Progenitor cell of endocrine pancreas (in vitro differentiated cells): Measurements from ENCODE around the gene RETNLB. TPM values are rescaled to one million over a fixed set of nuclear protein-coding genes. Genes with fewer than 3 reads are reported as not detected.

Experiments
- DNase-seq: peaks from one replicate; pipeline ENCODE4 v3.0.0; 2021; ENCODE audit warnings: low spot score; ENCODE audit not compliant: unreplicated experiment
- H3K27ac Mint-ChIP-seq: 2 replicates; pipeline ENCODE4 v1.8.0; 2021; ENCODE audit warnings: mild to moderate bottlenecking, moderate library complexity, mixed read lengths
- H3K27me3 Mint-ChIP-seq: 2 replicates; pipeline ENCODE4 v1.8.0; 2021; ENCODE audit warnings: mixed read lengths
- H3K36me3 Mint-ChIP-seq: 2 replicates; pipeline ENCODE4 v1.8.0; 2022; ENCODE audit warnings: mixed read lengths; ENCODE audit not compliant: insufficient read depth
- H3K4me1 Mint-ChIP-seq: 2 replicates; pipeline ENCODE4 v1.8.0; 2021; ENCODE audit warnings: low read depth, mixed read lengths
- H3K4me3 Mint-ChIP-seq: 2 replicates; pipeline ENCODE4 v1.8.0; 2021; ENCODE audit warnings: low read depth, mild to moderate bottlenecking, moderate library complexity, mixed read lengths
- H3K9me3 Mint-ChIP-seq: 2 replicates; pipeline ENCODE4 v1.8.0; 2021; ENCODE audit warnings: low read depth, mixed read lengths
- CTCF ChIP-seq: fragments of 200-600 bp; sonication (generic); IDR thresholded peaks from one replicate; pipeline ENCODE4 v1.5.0; 2021; ENCODE audit warnings: antibody characterized with exemption, mild to moderate bottlenecking; ENCODE audit not compliant: unreplicated experiment
- total RNA-seq: library from RNA; stranded (reverse); gene quantifications from 2 replicates; pipeline ENCODE4 v1.2.1, GENCODE V29; 2021

The RETNLB gene
- total RNA-seq, 1 donor from 2014 or later: not detected

GRCh38 chr3:108780235-108780634 is 23.0 kb upstream of the RETNLB start:
- Mint-ChIP-seq H3K9me3 (peaks cover 6% of the 10 kb centered on the region), H3K27ac (no peak overlapping the region), H3K4me1 (peaks cover 3% of the 10 kb centered on the region), H3K4me3 (no peak overlapping the region), H3K36me3 (peaks cover 2% of the 10 kb centered on the region), H3K27me3 (no peaks in the 10 kb centered on the region)
- no peak for TF ChIP-seq CTCF
- DNase-seq: no peak

- Mint-ChIP-seq H3K9me3 (no peaks in the 10 kb centered on the region), H3K36me3 (no peaks in the 10 kb centered on the region), H3K4me3 (no peak overlapping the region), H3K27ac (no peak overlapping the region), H3K4me1 (peaks cover 8% of the 10 kb centered on the region), H3K27me3 (no peaks in the 10 kb centered on the region)
- no peak for TF ChIP-seq CTCF
- no peak for DNase-seq
Measured at GRCh38 chr3:108779496-108779895, 22.3 kb upstream of the RETNLB start.

GRCh38 chr3:108775649-108776048 is 18.4 kb upstream of the RETNLB start:
- TF ChIP-seq CTCF: no peak
- H3K9me3 Mint-ChIP-seq: no peaks in the 10 kb centered on the region
- no peak overlapping the region for H3K27ac Mint-ChIP-seq
- no peak overlapping the region for H3K4me3 Mint-ChIP-seq
- peaks cover 20% of the 10 kb centered on the region for H3K4me1 Mint-ChIP-seq
- H3K36me3 Mint-ChIP-seq: no peaks in the 10 kb centered on the region
- H3K27me3 Mint-ChIP-seq: no peaks in the 10 kb centered on the region
- no peak for DNase-seq

- DNase-seq: no peak
- peaks cover 5% of the 10 kb centered on the region for H3K27me3 Mint-ChIP-seq
- H3K27ac Mint-ChIP-seq: no peak overlapping the region
- no peaks in the 10 kb centered on the region for H3K36me3 Mint-ChIP-seq
- no peaks in the 10 kb centered on the region for H3K9me3 Mint-ChIP-seq
- TF ChIP-seq CTCF: no peak
- H3K4me1 Mint-ChIP-seq: peaks cover 4% of the 10 kb centered on the region
- H3K4me3 Mint-ChIP-seq: no peak overlapping the region
Measured at GRCh38 chr3:108767253-108767652, 10.0 kb upstream of the RETNLB start.

- Mint-ChIP-seq H3K9me3 (peaks cover 6% of the 10 kb centered on the region), H3K36me3 (no peaks in the 10 kb centered on the region), H3K4me1 (peaks cover 3% of the 10 kb centered on the region), H3K4me3 (no peak overlapping the region), H3K27me3 (no peaks in the 10 kb centered on the region), H3K27ac (no peak overlapping the region)
- DNase-seq: no peak
- no peak for TF ChIP-seq CTCF
Measured at GRCh38 chr3:108755686-108756085, 1.5 kb downstream of the RETNLB start.
